HepG2 (cell line): ENCODE results near the gene TBCB. TPM values are rescaled to one million over a fixed set of nuclear protein-coding genes. Genes with fewer than 3 reads are reported as not detected.

ENCODE experiments used
- ATF1 ChIP-seq: IDR thresholded peaks from 2 replicates; pipeline ENCODE4 v1.6.1; 2016; ENCODE audit warnings: mild to moderate bottlenecking, control low read depth
- CBX1 ChIP-seq: IDR thresholded peaks from one replicate; pipeline ENCODE4 v1.6.1; 2016; ENCODE audit warnings: antibody characterized with exemption, low read depth
- DDIT3 ChIP-seq: sonication (generic); formaldehyde crosslinking; IDR thresholded peaks from 2 replicates; pipeline ENCODE4 v1.4.0; 2020; ENCODE audit warnings: mild to moderate bottlenecking, missing genetic modification reagents
- MIXL1 ChIP-seq: IDR thresholded peaks from 2 replicates; pipeline ENCODE4 v1.6.1; 2016
- NONO ChIP-seq, 2 experiments: fragments of 450-650 bp in 1 of 2; sonication (generic) in 1 of 2; formaldehyde crosslinking in 1 of 2; IDR thresholded peaks in 1 of 2; conservative IDR thresholded peaks in 1 of 2; 2 replicates each; pipeline versions ENCODE4 v1.6.1 to v1.8.0; 2017 to 2022; ENCODE audit warnings: mild to moderate bottlenecking in 1 of 2, missing genetic modification reagents in 1 of 2, moderate library complexity in 1 of 2
- PBX2 ChIP-seq: IDR thresholded peaks from 2 replicates; pipeline ENCODE4 v1.6.1; 2016; ENCODE audit warnings: control low read depth
- PLSCR1 ChIP-seq: sonication (generic); formaldehyde crosslinking; IDR thresholded peaks from 2 replicates; pipeline ENCODE4 v1.5.0; 2020; ENCODE audit warnings: missing genetic modification reagents, mild to moderate bottlenecking, borderline replicate concordance
- POGZ ChIP-seq: sonication (generic); formaldehyde crosslinking; IDR thresholded peaks from 2 replicates; pipeline ENCODE4 v1.4.0; 2020; ENCODE audit warnings: mild to moderate bottlenecking, missing genetic modification reagents
- RBM22 ChIP-seq: fragments of 200-400 bp; formaldehyde crosslinking; optimal IDR thresholded peaks from 2 replicates; pipeline ENCODE3; 2017; ENCODE audit warnings: mild to moderate bottlenecking, low read length, moderate library complexity
- ZBTB38 ChIP-seq: sonication (generic); formaldehyde crosslinking; IDR thresholded peaks from 2 replicates; pipeline ENCODE4 v1.5.1; 2020; ENCODE audit warnings: mild to moderate bottlenecking, missing genetic modification reagents
- ZNF318 ChIP-seq: sonication (generic); formaldehyde crosslinking; IDR thresholded peaks from 2 replicates; pipeline ENCODE4 v1.4.0; 2020; ENCODE audit warnings: mild to moderate bottlenecking, missing genetic modification reagents
- ZNF44 ChIP-seq: sonication (generic); formaldehyde crosslinking; IDR thresholded peaks from 2 replicates; pipeline ENCODE4 v1.5.1; 2020; ENCODE audit warnings: mild to moderate bottlenecking, missing genetic modification reagents
- polyA plus RNA-seq, 8 experiments: library from polyadenylated mRNA; depleted of rRNA in 3 of 8; stranded (reverse) in 7 of 8; unstranded in 1 of 8; fragments of >200 nt; fragmentation: Illumina TruSeq in 4 of 8; extraction: Trizol in 4 of 8; gene quantifications; 2 replicates each; pipeline versions ENCODE4 v1.2.1 to v1.2.3, GENCODE V29; 2011 to 2016; ENCODE audit warnings: low read depth in 4 of 8, missing spikeins in 1 of 8, mixed read lengths in 1 of 8; ENCODE audit not compliant: insufficient read depth in 1 of 8
- total RNA-seq, 5 experiments: library from RNA; depleted of rRNA; stranded (reverse); fragments of >200 nt; fragmentation: Illumina TruSeq; extraction: Trizol; gene quantifications; 2 replicates each; pipeline ENCODE4 v1.2.3, GENCODE V29; 2016; ENCODE audit warnings: low read depth in 1 of 5
- TF ChIP-seq, protein P1 (sequence below): IDR thresholded peaks from 2 replicates; pipeline ENCODE4 v1.4.0; 2020; ENCODE audit warnings: mild to moderate bottlenecking, missing genetic modification reagents

The TBCB gene
- total and polyA plus RNA-seq, 2 of the 13 experiments (the other 11 are each of a cell fraction or from before 2014, with no cell fraction given) = 271 to 276 TPM

GRCh38 chr19:36120092-36120983 lies 5.1 kb downstream of the TBCB start (continued):
- TF ChIP-seq ZNF318 (no peak; the same call in 1 of the 2 replicates), POGZ (CRISPR knock-in tag) (peak; percentile 57; the same call in 1 of the 2 replicates), ATF1 (no peak), MIXL1 (CRISPR knock-in tag) (peak; percentile 42; the same call in 1 of the 2 replicates), DDIT3 (CRISPR knock-in tag) (no peak), NONO (IDR thresholded peaks at IDR 0.05) (no peak), NONO (CRISPR knock-in tag; conservative IDR thresholded peaks at IDR 0.05) (peak; percentile 86), PLSCR1 (CRISPR knock-in tag) (no peak), CBX1 (no peak), PBX2 (CRISPR knock-in tag) (no peak), ZNF44 (CRISPR knock-in tag) (no peak), ZBTB38 (CRISPR knock-in tag) (0 out of 2 replicates have a peak, but pooled peaks have one; percentile 5), RBM22 (no peak)
- TF ChIP-seq, protein P1, sequence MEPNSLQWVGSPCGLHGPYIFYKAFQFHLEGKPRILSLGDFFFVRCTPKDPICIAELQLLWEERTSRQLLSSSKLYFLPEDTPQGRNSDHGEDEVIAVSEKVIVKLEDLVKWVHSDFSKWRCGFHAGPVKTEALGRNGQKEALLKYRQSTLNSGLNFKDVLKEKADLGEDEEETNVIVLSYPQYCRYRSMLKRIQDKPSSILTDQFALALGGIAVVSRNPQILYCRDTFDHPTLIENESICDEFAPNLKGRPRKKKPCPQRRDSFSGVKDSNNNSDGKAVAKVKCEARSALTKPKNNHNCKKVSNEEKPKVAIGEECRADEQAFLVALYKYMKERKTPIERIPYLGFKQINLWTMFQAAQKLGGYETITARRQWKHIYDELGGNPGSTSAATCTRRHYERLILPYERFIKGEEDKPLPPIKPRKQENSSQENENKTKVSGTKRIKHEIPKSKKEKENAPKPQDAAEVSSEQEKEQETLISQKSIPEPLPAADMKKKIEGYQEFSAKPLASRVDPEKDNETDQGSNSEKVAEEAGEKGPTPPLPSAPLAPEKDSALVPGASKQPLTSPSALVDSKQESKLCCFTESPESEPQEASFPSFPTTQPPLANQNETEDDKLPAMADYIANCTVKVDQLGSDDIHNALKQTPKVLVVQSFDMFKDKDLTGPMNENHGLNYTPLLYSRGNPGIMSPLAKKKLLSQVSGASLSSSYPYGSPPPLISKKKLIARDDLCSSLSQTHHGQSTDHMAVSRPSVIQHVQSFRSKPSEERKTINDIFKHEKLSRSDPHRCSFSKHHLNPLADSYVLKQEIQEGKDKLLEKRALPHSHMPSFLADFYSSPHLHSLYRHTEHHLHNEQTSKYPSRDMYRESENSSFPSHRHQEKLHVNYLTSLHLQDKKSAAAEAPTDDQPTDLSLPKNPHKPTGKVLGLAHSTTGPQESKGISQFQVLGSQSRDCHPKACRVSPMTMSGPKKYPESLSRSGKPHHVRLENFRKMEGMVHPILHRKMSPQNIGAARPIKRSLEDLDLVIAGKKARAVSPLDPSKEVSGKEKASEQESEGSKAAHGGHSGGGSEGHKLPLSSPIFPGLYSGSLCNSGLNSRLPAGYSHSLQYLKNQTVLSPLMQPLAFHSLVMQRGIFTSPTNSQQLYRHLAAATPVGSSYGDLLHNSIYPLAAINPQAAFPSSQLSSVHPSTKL (CRISPR knock-in tag) = peak; percentile 73; the same call in 1 of the 2 replicates
